ENCODE results near the gene SULT2B1. TPM values are rescaled to one million over a fixed set of nuclear protein-coding genes. Genes with fewer than 3 reads are reported as not detected.
A peak's percentile ranks its signal among the peaks of the same experiment; 100 is the strongest.
"Not testable (repeated sequence)": the region's sequence is repeated elsewhere in the genome, so short reads cannot be mapped to it uniquely, and the experiment has no call there.

SULT2B1 gene
- polyA plus RNA-seq, 2 donors, result 295 to 320 TPM

DNA sequence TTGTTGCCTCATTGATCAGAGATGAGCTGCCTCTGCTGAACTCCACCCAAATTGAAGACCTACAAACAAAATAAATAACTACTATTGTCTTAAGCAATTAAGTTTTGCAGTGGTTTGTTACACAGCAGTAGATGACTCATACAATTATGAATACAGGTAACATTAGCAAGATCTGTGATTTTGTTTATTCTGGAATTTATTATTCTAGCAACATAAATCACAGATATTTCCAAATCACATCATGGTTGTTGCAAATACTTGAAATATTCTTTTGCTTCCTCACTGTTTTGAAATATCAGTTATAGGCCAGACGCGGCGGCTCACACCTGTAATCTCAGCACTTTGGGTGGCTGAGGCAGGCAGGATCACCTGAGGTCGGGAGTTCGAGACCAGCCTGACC lies 27.2 kb upstream of the SULT2B1 start:
- Histone ChIP-seq H3K4me1 (ENCODE audit: control insufficient read depth in 2 of 2, insufficient read depth in 2 of 2, low read length in 1 of 2) (no peaks in the 10 kb centered on the region), H3K9me3 (ENCODE audit: control insufficient read depth in 2 of 2, insufficient read depth in 1 of 2, low read depth in 1 of 2, low read length in 1 of 2) (peaks cover 4 to 10% of the 10 kb centered on the region in 2 donors), H3K27me3 (ENCODE audit: control insufficient read depth in 1 of 2, insufficient read depth in 2 of 2, low read length in 2 of 2) (no peaks in the 10 kb centered on the region), H3K27ac (ENCODE audit: low read depth in 2 of 2, low read length in 1 of 2) (no peak overlapping the region), H3K4me3 (ENCODE audit: low read depth in 1 of 2, low read length in 2 of 2) (no peak overlapping the region), H3K36me3 (ENCODE audit: control insufficient read depth in 2 of 2, insufficient read depth in 2 of 2, low read length in 1 of 2) (no peaks in the 10 kb centered on the region)
- 92 to 96% methylated on average over 5 of the region's 5 CpGs for WGBS, 2 donors

DNA sequence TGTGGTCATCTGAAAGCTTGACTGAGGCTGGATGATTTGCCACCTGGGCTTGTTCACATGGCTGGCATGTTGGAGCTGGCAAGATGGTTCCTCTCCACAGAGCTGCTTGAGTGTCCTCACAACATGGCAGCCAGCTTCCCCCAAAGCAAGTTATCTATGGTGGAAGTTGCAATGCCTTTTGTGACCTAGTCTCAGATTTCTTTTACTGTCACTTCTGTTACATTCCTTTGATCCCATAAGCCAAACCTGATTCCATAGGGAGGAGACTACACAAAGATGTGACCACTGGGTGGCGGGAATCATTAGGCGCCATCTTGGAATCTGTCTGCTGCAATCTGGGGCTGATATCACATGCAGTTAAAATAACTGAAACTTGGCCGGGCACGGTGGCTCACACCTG lies 22.8 kb upstream of the SULT2B1 start:
- H3K4me1 ChIP-seq (ENCODE audit: control insufficient read depth in 2 of 2, insufficient read depth in 2 of 2, low read length in 1 of 2), result no peaks in the 10 kb centered on the region
- H3K4me3 ChIP-seq (ENCODE audit: low read depth in 1 of 2, low read length in 2 of 2), result no peak overlapping the region
- H3K27ac ChIP-seq (ENCODE audit: low read depth in 2 of 2, low read length in 1 of 2), result no peak overlapping the region
- no peaks in the 10 kb centered on the region for H3K27me3 ChIP-seq (ENCODE audit: control insufficient read depth in 1 of 2, insufficient read depth in 2 of 2, low read length in 2 of 2)
- H3K36me3 ChIP-seq (ENCODE audit: control insufficient read depth in 2 of 2, insufficient read depth in 2 of 2, low read length in 1 of 2), result no peaks in the 10 kb centered on the region
- WGBS, 2 donors, result 89 to 96% methylated on average over 4 of the region's 4 CpGs
- peaks cover 4 to 10% of the 10 kb centered on the region in 2 donors for H3K9me3 ChIP-seq (ENCODE audit: control insufficient read depth in 2 of 2, insufficient read depth in 1 of 2, low read depth in 1 of 2, low read length in 1 of 2)

DNA sequence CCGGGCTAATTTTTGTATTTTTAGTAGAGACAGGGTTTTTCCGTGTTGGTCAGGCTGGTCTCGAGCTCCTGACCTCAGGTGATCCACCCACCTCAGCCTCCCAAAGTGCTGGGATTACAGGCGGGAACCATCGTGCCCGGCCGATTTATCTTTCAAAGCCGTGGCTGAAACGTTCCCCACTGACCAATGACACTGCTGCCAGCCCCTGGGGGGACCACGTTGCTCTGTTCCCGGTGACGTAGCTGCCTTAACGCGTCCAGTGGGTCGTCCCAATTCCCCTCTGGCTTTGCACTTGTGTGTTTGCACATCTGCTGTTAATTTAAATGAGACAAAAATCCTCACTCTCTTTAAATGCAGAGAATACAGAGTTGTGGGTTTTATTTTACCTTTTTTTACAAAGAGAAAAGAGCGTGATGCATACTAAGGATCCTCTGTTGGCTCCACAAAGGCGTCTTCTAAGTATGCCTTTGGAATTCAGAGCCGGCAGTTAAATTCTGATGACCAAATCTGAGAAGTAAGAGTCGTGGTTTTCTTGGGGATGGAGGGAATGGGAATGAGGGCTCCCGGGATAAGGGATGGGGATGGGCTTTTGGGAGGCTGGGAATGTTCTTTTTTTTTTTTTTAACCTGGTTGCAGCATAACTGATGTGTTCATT lies 21.8 kb upstream of the SULT2B1 start:
- H3K9me3 ChIP-seq (ENCODE audit: control insufficient read depth in 2 of 2, insufficient read depth in 1 of 2, low read depth in 1 of 2, low read length in 1 of 2), result peaks cover 4 to 8% of the 10 kb centered on the region in 2 donors
- no peaks in the 10 kb centered on the region for H3K27me3 ChIP-seq (ENCODE audit: control insufficient read depth in 1 of 2, insufficient read depth in 2 of 2, low read length in 2 of 2)
- no peaks in the 10 kb centered on the region for H3K4me1 ChIP-seq (ENCODE audit: control insufficient read depth in 2 of 2, insufficient read depth in 2 of 2, low read length in 1 of 2)
- no peaks in the 10 kb centered on the region for H3K36me3 ChIP-seq (ENCODE audit: control insufficient read depth in 2 of 2, insufficient read depth in 2 of 2, low read length in 1 of 2)
- 62 to 66% methylated on average over 20 of the region's 20 CpGs for WGBS, 2 donors
- H3K4me3 ChIP-seq (ENCODE audit: low read depth in 1 of 2, low read length in 2 of 2), result no peak overlapping the region
- H3K27ac ChIP-seq (ENCODE audit: low read depth in 2 of 2, low read length in 1 of 2), result no peak overlapping the region

DNA sequence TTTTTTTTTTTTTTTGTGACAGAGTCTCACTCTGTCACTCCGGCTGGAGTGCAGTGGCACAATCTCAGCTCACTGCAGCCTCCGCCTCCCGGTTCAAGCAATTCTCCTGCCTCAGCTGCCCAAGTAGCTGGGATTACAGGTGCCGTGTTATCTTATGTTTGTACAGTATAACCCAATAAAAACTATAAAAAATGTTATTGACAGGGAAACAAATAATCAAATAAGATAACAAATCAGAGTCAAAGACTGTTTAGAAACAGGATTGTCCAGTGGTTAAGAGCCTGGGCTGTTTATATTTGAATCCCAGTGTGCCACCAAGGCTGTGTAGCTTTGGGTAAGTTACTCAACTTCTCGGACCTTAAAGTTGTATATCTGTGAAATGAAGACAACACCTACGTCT lies 21.2 kb upstream of the SULT2B1 start:
- Histone ChIP-seq H3K4me3 (ENCODE audit: low read depth in 1 of 2, low read length in 2 of 2) (no peak overlapping the region), H3K4me1 (ENCODE audit: control insufficient read depth in 2 of 2, insufficient read depth in 2 of 2, low read length in 1 of 2) (no peaks in the 10 kb centered on the region), H3K9me3 (ENCODE audit: control insufficient read depth in 2 of 2, insufficient read depth in 1 of 2, low read depth in 1 of 2, low read length in 1 of 2) (peaks cover 4 to 8% of the 10 kb centered on the region in 2 donors), H3K36me3 (ENCODE audit: control insufficient read depth in 2 of 2, insufficient read depth in 2 of 2, low read length in 1 of 2) (no peaks in the 10 kb centered on the region), H3K27ac (ENCODE audit: low read depth in 2 of 2, low read length in 1 of 2) (no peak overlapping the region), H3K27me3 (ENCODE audit: control insufficient read depth in 1 of 2, insufficient read depth in 2 of 2, low read length in 2 of 2) (no peaks in the 10 kb centered on the region)
- 64 to 77% methylated on average over 6 of the region's 6 CpGs for WGBS, 2 donors

DNA sequence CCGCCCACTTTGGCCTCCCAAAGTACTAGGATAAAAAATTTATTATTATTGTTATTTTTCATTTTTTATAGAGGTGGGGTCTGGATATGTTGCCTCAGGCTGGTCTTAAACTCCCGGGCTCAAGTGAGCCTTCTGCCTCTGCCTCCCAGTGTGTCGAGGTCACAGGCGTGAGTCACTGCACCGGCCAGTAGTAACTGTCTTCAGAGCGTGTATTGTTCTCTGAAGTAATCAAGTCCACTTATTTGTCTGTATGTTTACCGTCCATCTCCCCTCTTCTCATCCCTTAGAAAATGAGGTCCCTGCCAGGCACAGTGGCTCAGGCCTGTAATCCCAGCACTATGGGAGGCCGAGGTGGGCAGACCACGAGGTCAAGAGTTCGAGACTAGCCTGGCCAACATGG lies 18.2 kb upstream of the SULT2B1 start:
- Histone ChIP-seq H3K9me3 (ENCODE audit: control insufficient read depth in 2 of 2, insufficient read depth in 1 of 2, low read depth in 1 of 2, low read length in 1 of 2) (peaks cover 0 to 4% of the 10 kb centered on the region in 2 donors), H3K4me3 (ENCODE audit: low read depth in 1 of 2, low read length in 2 of 2) (no peak overlapping the region), H3K36me3 (ENCODE audit: control insufficient read depth in 2 of 2, insufficient read depth in 2 of 2, low read length in 1 of 2) (no peaks in the 10 kb centered on the region), H3K4me1 (ENCODE audit: control insufficient read depth in 2 of 2, insufficient read depth in 2 of 2, low read length in 1 of 2) (no peaks in the 10 kb centered on the region), H3K27me3 (ENCODE audit: control insufficient read depth in 1 of 2, insufficient read depth in 2 of 2, low read length in 2 of 2) (no peaks in the 10 kb centered on the region), H3K27ac (ENCODE audit: low read depth in 2 of 2, low read length in 1 of 2) (no peak overlapping the region)
- WGBS, 2 donors, result 85 to 87% methylated on average over 10 of the region's 10 CpGs

DNA sequence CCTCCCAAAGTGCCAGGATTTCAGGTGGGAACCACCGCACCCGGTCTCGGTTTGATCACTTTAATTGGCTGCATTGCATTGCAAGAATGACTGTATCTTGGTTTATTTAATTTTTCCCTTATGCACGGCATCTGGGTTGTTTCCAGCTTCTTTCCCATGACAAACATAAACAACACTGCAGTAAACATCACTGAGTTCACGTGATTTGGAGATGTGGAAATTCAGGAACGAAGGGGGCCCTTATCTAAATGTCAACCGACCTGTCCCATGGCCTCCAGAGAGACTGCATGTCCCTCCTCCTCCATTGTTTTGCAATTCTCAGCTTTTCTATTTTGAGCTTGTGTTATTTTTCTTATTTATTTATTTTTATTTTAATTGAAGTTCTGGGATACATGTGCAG lies 14.4 kb upstream of the SULT2B1 start:
- 74% methylated on average over 7 of the region's 7 CpGs for WGBS, 2 donors
- H3K4me1 ChIP-seq (ENCODE audit: control insufficient read depth in 2 of 2, insufficient read depth in 2 of 2, low read length in 1 of 2), result no peaks in the 10 kb centered on the region
- no peak overlapping the region for H3K4me3 ChIP-seq (ENCODE audit: low read depth in 1 of 2, low read length in 2 of 2)
- no peaks in the 10 kb centered on the region for H3K9me3 ChIP-seq (ENCODE audit: control insufficient read depth in 2 of 2, insufficient read depth in 1 of 2, low read depth in 1 of 2, low read length in 1 of 2)
- no peaks in the 10 kb centered on the region for H3K27me3 ChIP-seq (ENCODE audit: control insufficient read depth in 1 of 2, insufficient read depth in 2 of 2, low read length in 2 of 2)
- no peak overlapping the region for H3K27ac ChIP-seq (ENCODE audit: low read depth in 2 of 2, low read length in 1 of 2)
- no peaks in the 10 kb centered on the region for H3K36me3 ChIP-seq (ENCODE audit: control insufficient read depth in 2 of 2, insufficient read depth in 2 of 2, low read length in 1 of 2)

DNA sequence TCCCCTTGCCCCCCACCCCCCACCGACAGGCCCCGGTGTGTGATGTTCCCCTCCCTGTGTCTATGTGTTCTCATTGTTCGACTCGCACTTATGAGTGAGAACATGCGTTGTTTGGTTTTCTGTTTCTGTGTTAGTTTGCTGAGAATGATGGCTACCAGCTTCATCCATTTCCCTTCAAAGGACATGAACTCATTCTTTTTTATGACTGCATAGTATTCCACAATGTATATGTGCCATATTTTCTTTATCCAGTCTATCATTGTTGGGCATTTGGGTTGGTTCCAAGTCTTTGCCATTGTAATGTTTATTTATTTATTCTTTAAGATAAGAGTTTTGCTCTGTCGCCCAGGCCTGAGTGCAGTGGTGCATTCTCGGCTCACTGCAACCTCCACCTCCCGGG lies 13.9 kb upstream of the SULT2B1 start:
- not testable (repeated sequence) for H3K27ac ChIP-seq (ENCODE audit: low read depth in 2 of 2, low read length in 1 of 2); H3K27me3 ChIP-seq (ENCODE audit: control insufficient read depth in 1 of 2, insufficient read depth in 2 of 2, low read length in 2 of 2); H3K36me3 ChIP-seq (ENCODE audit: control insufficient read depth in 2 of 2, insufficient read depth in 2 of 2, low read length in 1 of 2); H3K4me3 ChIP-seq (ENCODE audit: low read depth in 1 of 2, low read length in 2 of 2); H3K4me1 ChIP-seq (ENCODE audit: control insufficient read depth in 2 of 2, insufficient read depth in 2 of 2, low read length in 1 of 2); H3K9me3 ChIP-seq (ENCODE audit: control insufficient read depth in 2 of 2, insufficient read depth in 1 of 2, low read depth in 1 of 2, low read length in 1 of 2)
- whole genome bisulfite sequencing, 2 donors, result 90 to 95% methylated on average over 8 of the region's 8 CpGs

DNA sequence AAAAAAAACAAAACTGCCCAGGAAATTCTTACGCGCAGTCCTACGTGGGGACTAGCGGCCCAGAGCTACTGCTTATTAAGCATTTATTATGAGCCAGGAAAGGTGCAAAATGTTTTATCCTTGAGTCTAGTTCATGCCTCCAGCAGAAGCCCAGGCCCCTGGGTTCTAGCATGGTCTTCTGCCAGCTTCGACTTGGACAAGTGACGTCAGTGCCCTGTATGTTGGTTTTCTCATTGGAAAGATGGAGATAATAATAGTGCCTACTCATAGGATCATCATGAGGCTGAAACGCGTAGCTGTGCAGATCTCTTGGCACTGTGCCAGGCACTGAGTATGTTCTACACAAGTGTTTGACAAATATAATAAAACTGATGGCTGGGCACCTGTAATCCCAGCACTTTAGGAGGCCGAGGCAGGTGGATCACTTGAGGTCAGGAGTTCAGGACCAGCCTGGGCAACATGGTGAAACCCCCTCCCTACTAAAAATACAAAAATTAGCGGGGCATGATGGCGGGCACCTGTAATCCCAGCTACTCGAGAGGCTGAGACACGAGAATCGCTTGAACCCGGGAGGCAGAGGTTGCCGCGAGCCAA lies 12.4 kb upstream of the SULT2B1 start:
- H3K27ac ChIP-seq (ENCODE audit: low read depth in 2 of 2, low read length in 1 of 2), result no peak overlapping the region

DNA sequence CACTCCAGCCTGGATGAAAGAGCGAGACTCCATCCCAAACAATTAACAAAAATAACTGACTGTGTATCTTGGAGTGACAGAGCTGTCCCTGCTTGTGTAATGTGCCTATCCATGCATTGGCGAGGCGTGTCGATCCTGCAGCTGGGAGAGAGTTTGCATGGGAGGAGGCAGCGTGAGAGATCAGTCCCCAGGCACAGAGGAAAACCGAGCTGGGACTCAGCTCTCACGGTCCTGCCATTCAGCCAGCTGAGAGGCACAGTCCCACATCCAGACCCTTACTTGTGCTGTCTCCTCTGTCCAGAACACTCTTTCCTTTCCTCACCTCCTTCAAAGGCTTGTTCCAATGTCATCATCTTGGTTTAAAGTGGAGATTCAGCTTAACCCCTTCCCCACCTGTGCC lies 11.9 kb upstream of the SULT2B1 start:
- Histone ChIP-seq H3K4me3 (ENCODE audit: low read depth in 1 of 2, low read length in 2 of 2) (no peak overlapping the region), H3K9me3 (ENCODE audit: control insufficient read depth in 2 of 2, insufficient read depth in 1 of 2, low read depth in 1 of 2, low read length in 1 of 2) (no peaks in the 10 kb centered on the region), H3K27ac (ENCODE audit: low read depth in 2 of 2, low read length in 1 of 2) (peak overlapping the region; percentile 15 to 61), H3K36me3 (ENCODE audit: control insufficient read depth in 2 of 2, insufficient read depth in 2 of 2, low read length in 1 of 2) (no peaks in the 10 kb centered on the region), H3K27me3 (ENCODE audit: control insufficient read depth in 1 of 2, insufficient read depth in 2 of 2, low read length in 2 of 2) (no peaks in the 10 kb centered on the region), H3K4me1 (ENCODE audit: control insufficient read depth in 2 of 2, insufficient read depth in 2 of 2, low read length in 1 of 2) (peaks cover 2 to 4% of the 10 kb centered on the region in 2 donors)
- WGBS, 2 donors, result 26 to 62% methylated on average over 7 of the region's 7 CpGs

More for the DNA sequence above, 12.4 kb upstream of the SULT2B1 start:
- Histone ChIP-seq H3K27me3 (ENCODE audit: control insufficient read depth in 1 of 2, insufficient read depth in 2 of 2, low read length in 2 of 2) (no peaks in the 10 kb centered on the region), H3K9me3 (ENCODE audit: control insufficient read depth in 2 of 2, insufficient read depth in 1 of 2, low read depth in 1 of 2, low read length in 1 of 2) (no peaks in the 10 kb centered on the region), H3K4me1 (ENCODE audit: control insufficient read depth in 2 of 2, insufficient read depth in 2 of 2, low read length in 1 of 2) (peaks cover 0 to 2% of the 10 kb centered on the region in 2 donors), H3K36me3 (ENCODE audit: control insufficient read depth in 2 of 2, insufficient read depth in 2 of 2, low read length in 1 of 2) (no peaks in the 10 kb centered on the region), H3K4me3 (ENCODE audit: low read depth in 1 of 2, low read length in 2 of 2) (no peak overlapping the region)
- WGBS, 2 donors, result 60 to 62% methylated on average over 17 of the region's 17 CpGs

DNA sequence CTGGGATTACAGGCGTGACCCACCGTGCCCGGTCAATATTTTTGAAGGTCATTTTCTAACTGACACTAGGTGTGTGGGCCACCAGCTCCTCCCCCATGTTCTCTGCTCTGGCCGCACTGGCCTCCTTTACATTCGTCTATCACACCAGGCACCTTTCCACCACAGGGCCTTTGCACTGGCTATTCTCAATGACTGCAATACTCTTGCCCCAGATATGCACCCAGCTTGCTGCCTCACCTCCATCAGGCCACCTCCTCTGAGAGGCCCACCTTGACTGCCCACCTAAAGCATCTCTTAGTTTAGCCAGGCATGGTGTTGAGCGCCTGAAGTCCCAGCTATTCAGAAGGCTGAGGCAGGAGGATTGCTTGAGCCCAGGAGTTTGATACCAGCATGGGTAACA lies 10.2 kb upstream of the SULT2B1 start:
- WGBS, 2 donors, result 88 to 92% methylated on average over 6 of the region's 6 CpGs
- H3K27ac ChIP-seq (ENCODE audit: low read depth in 2 of 2, low read length in 1 of 2), result no peak overlapping the region
- peaks cover 2 to 4% of the 10 kb centered on the region in 2 donors for H3K4me1 ChIP-seq (ENCODE audit: control insufficient read depth in 2 of 2, insufficient read depth in 2 of 2, low read length in 1 of 2)
- H3K36me3 ChIP-seq (ENCODE audit: control insufficient read depth in 2 of 2, insufficient read depth in 2 of 2, low read length in 1 of 2), result no peaks in the 10 kb centered on the region
- H3K4me3 ChIP-seq (ENCODE audit: low read depth in 1 of 2, low read length in 2 of 2), result no peak overlapping the region
- H3K9me3 ChIP-seq (ENCODE audit: control insufficient read depth in 2 of 2, insufficient read depth in 1 of 2, low read depth in 1 of 2, low read length in 1 of 2), result no peaks in the 10 kb centered on the region
- no peaks in the 10 kb centered on the region for H3K27me3 ChIP-seq (ENCODE audit: control insufficient read depth in 1 of 2, insufficient read depth in 2 of 2, low read length in 2 of 2)
